GM12873 (cell line): ENCODE measurements around the gene FIBCD1.

ENCODE experiments used
- CTCF ChIP-seq: IDR thresholded peaks from 2 replicates; pipeline ENCODE4 v1.5.1; 2012; ENCODE audit warnings: low read depth, mild to moderate bottlenecking, moderate library complexity, low read length, control low read depth; ENCODE audit not compliant: insufficient read depth; ENCODE audit errors: missing control alignments

FIBCD1 gene

GRCh38 chr9:130938652-130939404 lies at the start of gene FIBCD1:
Gene FIBCD1, minus strand, starts transcription at chr9:130939247. Its CDS starts 640 bp downstream, at chr9:130938607.
- peak; percentile 49 for TF ChIP-seq CTCF

GRCh38 chr9:130988400-130988747 lies 49.3 kb upstream of the FIBCD1 start:
- no peak for TF ChIP-seq CTCF

- no peak for TF ChIP-seq CTCF
These were observed 48.8 kb upstream of the FIBCD1 start for GRCh38 chr9:130987738-130988399.

GRCh38 chr9:130987054-130987453 lies 48.0 kb upstream of the FIBCD1 start:
- no peak for TF ChIP-seq CTCF

GRCh38 chr9:130986356-130986965 lies 47.4 kb upstream of the FIBCD1 start:
- TF ChIP-seq CTCF = no peak

- no peak for TF ChIP-seq CTCF
These were observed 46.6 kb upstream of the FIBCD1 start for GRCh38 chr9:130985606-130986162.

- TF ChIP-seq CTCF = no peak
These were observed 46.0 kb upstream of the FIBCD1 start for GRCh38 chr9:130985029-130985428.
